Endothelial cell of umbilical vein (primary cell): ENCODE results near the gene PPARD.
"Not testable (repeated sequence)": the region's sequence is repeated elsewhere in the genome, so short reads cannot be mapped to it uniquely, and the experiment has no call there.

Source experiments
- EZH2 ChIP-seq: IDR thresholded peaks from 2 replicates; pipeline ENCODE4 v1.6.1; 2012; ENCODE audit warnings: borderline replicate concordance, low read depth, mild to moderate bottlenecking, moderate library complexity, low read length, inconsistent platforms; ENCODE audit not compliant: severe bottlenecking
- POLR2A ChIP-seq: IDR thresholded peaks from 2 replicates; pipeline ENCODE4 v1.6.1; 2012; ENCODE audit warnings: low read depth, mild to moderate bottlenecking, control low read depth, low read length
- TF ChIP-seq, protein P1 (sequence below), 2 donors: IDR thresholded peaks; 1 replicate in 1 of 2; 2 replicates in 1 of 2; pipeline ENCODE4 v1.5.1; 2011; ENCODE audit warnings: low read length in 2 of 2, mild to moderate bottlenecking in 2 of 2, moderate library complexity in 2 of 2, control low read depth in 1 of 2, inconsistent platforms in 1 of 2, low read depth in 1 of 2; ENCODE audit not compliant: insufficient read depth in 1 of 2; ENCODE audit errors: extremely low read depth in 1 of 2

DNA sequence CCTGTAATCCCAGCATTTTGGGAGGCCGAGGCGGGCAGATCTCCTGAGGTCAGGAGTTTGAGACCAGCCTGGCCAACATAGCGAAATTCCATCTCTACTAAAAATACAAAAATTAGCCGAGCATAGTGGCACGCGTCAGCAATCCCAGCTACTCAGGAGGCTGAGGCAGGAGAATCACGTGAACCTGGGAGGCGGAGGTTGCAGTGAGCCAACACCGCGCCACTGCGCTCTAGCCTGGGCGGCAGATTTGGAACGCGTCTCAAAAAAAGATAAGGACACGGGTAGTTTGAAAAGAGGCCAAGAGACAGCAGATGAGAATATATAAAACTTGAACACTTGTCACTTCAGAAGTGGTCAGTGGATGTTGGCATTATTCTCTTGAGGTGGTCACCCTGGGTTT is 35.2 kb upstream of the PPARD start:
- TF ChIP-seq POLR2A, EZH2: not testable (repeated sequence)
- TF ChIP-seq, protein P1, sequence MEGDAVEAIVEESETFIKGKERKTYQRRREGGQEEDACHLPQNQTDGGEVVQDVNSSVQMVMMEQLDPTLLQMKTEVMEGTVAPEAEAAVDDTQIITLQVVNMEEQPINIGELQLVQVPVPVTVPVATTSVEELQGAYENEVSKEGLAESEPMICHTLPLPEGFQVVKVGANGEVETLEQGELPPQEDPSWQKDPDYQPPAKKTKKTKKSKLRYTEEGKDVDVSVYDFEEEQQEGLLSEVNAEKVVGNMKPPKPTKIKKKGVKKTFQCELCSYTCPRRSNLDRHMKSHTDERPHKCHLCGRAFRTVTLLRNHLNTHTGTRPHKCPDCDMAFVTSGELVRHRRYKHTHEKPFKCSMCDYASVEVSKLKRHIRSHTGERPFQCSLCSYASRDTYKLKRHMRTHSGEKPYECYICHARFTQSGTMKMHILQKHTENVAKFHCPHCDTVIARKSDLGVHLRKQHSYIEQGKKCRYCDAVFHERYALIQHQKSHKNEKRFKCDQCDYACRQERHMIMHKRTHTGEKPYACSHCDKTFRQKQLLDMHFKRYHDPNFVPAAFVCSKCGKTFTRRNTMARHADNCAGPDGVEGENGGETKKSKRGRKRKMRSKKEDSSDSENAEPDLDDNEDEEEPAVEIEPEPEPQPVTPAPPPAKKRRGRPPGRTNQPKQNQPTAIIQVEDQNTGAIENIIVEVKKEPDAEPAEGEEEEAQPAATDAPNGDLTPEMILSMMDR (IDR thresholded peaks at IDR 0.05; ENCODE audit: extremely low read depth in 1 of 2, insufficient read depth in 1 of 2, low read depth in 1 of 2, low read length in 2 of 2): not testable (repeated sequence)
